Bronchial epithelial cell (primary cell): ENCODE data around the gene FNDC11. TPM values are rescaled to one million over a fixed set of nuclear protein-coding genes. Genes with fewer than 3 reads are reported as not detected.

Experiments used
- DNase-seq: peaks from one replicate; pipeline ENCODE4 v3.0.0-alpha.2; 2010; ENCODE audit warnings: low read depth
- FAIRE-seq: peaks from 2 replicates; lab custom pipeline; 2011; peaks lifted over from hg19 to GRCh38; lab: Jason Lieb, UNC
- H3K27me3 ChIP-seq: 2 replicates; pipeline ENCODE4 v1.5.1; 2011; ENCODE audit warnings: low read length; ENCODE audit not compliant: control insufficient read depth, insufficient read depth
- H3K36me3 ChIP-seq: 2 replicates; pipeline ENCODE4 v1.5.1; 2011; ENCODE audit warnings: low read length; ENCODE audit not compliant: control insufficient read depth, insufficient read depth
- H3K4me3 ChIP-seq: 2 replicates; pipeline ENCODE4 v1.5.1; 2011; ENCODE audit warnings: mild to moderate bottlenecking, low read depth, low read length, control low read depth
- CTCF ChIP-seq: IDR thresholded peaks from 2 replicates; pipeline ENCODE4 v1.5.1; 2011; ENCODE audit warnings: mild to moderate bottlenecking, moderate library complexity, low read length, control low read depth, inconsistent platforms; ENCODE audit not compliant: insufficient read depth, severe bottlenecking
- total RNA-seq: library from RNA; depleted of rRNA; stranded (reverse); fragments of >200 nt; gene quantifications from 2 replicates; pipeline ENCODE4 v1.2.1, GENCODE V29; 2014

FNDC11 gene
- total RNA-seq, 1 donor from 2014 or later: 0.26 TPM

GRCh38 chr20:63576311-63576710 is 22.4 kb downstream of the FNDC11 start:
- H3K4me3 ChIP-seq: no peak overlapping the region
- peaks cover 3% of the 10 kb centered on the region for H3K36me3 ChIP-seq
- H3K27me3 ChIP-seq: no peaks in the 10 kb centered on the region
- no peak for TF ChIP-seq CTCF
- DNase-seq: no peak
- FAIRE-seq: no peak

- FAIRE-seq (no peak), DNase-seq (no peak)
- H3K36me3 ChIP-seq: no peaks in the 10 kb centered on the region
- H3K27me3 ChIP-seq: no peaks in the 10 kb centered on the region
- no peak for TF ChIP-seq CTCF
- H3K4me3 ChIP-seq: no peak overlapping the region
Observed at GRCh38 chr20:63577317-63577894, 23.4 kb downstream of the FNDC11 start.

GRCh38 chr20:63578224-63579016 is 24.5 kb downstream of the FNDC11 start:
- H3K36me3 ChIP-seq: no peaks in the 10 kb centered on the region
- H3K4me3 ChIP-seq: no peak overlapping the region
- no peaks in the 10 kb centered on the region for H3K27me3 ChIP-seq
- DNase-seq (no peak), FAIRE-seq (no peak)
- no peak for TF ChIP-seq CTCF

- Histone ChIP-seq H3K36me3 (no peaks in the 10 kb centered on the region), H3K4me3 (no peak overlapping the region), H3K27me3 (no peaks in the 10 kb centered on the region)
- FAIRE-seq (no peak), DNase-seq (no peak)
- no peak for TF ChIP-seq CTCF
Observed at GRCh38 chr20:63579017-63579694, 25.2 kb downstream of the FNDC11 start.

- Histone ChIP-seq H3K4me3 (no peak overlapping the region), H3K36me3 (no peaks in the 10 kb centered on the region), H3K27me3 (no peaks in the 10 kb centered on the region)
- peak; percentile 76 for TF ChIP-seq CTCF
- peak; percentile 75 for DNase-seq
- no peak for FAIRE-seq
Observed at GRCh38 chr20:63580796-63581461, 27.0 kb downstream of the FNDC11 start.
